OCI-LY1 (cell line): ENCODE measurements around the gene NSF.
"Not testable (repeated sequence)": the region's sequence is repeated elsewhere in the genome, so short reads cannot be mapped to it uniquely, and the experiment has no call there.

ENCODE experiments used
- H2AFZ ChIP-seq: fragments of 200-600 bp; sonication (generic), shearing (Covaris generic); 2 replicates; pipeline ENCODE4 v1.6.0; 2014; ENCODE audit warnings: antibody characterized with exemption, mild to moderate bottlenecking, low read length
- H3F3A ChIP-seq: fragments of 200-600 bp; sonication (generic), shearing (Covaris generic); 2 replicates; pipeline ENCODE4 v1.6.0; 2014; ENCODE audit warnings: mild to moderate bottlenecking, antibody characterized with exemption, low read length, moderate library complexity; ENCODE audit not compliant: insufficient read depth
- H3K27ac ChIP-seq: fragments of 200-600 bp; sonication (generic); 2 replicates; pipeline ENCODE4 v1.5.1; 2014; ENCODE audit warnings: low read length, mixed run types, mild to moderate bottlenecking, low read depth; ENCODE audit not compliant: poor library complexity, severe bottlenecking
- H3K27me3 ChIP-seq: fragments of 200-600 bp; sonication (generic); 2 replicates; pipeline ENCODE4 v1.6.0; 2014; ENCODE audit warnings: antibody characterized with exemption, mild to moderate bottlenecking, low read length, moderate library complexity; ENCODE audit not compliant: insufficient read depth
- H3K36me3 ChIP-seq: fragments of 200-600 bp; sonication (generic); 2 replicates; pipeline ENCODE4 v1.6.1; 2014; ENCODE audit warnings: mild to moderate bottlenecking, antibody characterized with exemption, low read length, moderate library complexity, mixed read lengths; ENCODE audit not compliant: insufficient read depth
- H3K4me1 ChIP-seq: fragments of 200-600 bp; sonication (generic); 2 replicates; pipeline ENCODE4 v1.5.1; 2014; ENCODE audit warnings: mild to moderate bottlenecking, low read length, moderate library complexity; ENCODE audit not compliant: insufficient read depth, severe bottlenecking
- H3K4me2 ChIP-seq: fragments of 200-600 bp; sonication (generic), shearing (Covaris generic); 2 replicates; pipeline ENCODE4 v1.6.1; 2014; ENCODE audit warnings: low read length
- H3K4me3 ChIP-seq: fragments of 200-600 bp; sonication (generic); 2 replicates; pipeline ENCODE4 v1.5.1; 2014; ENCODE audit warnings: low read length, low read depth, mild to moderate bottlenecking, mixed read lengths; ENCODE audit not compliant: poor library complexity, severe bottlenecking
- H3K79me2 ChIP-seq: fragments of 200-600 bp; shearing (Covaris generic); 2 replicates; pipeline ENCODE4 v1.6.1; 2016; ENCODE audit warnings: mixed run types, low read length, mixed read lengths; ENCODE audit not compliant: insufficient read depth
- H3K9ac ChIP-seq: fragments of 200-600 bp; sonication (generic), shearing (Covaris generic); 2 replicates; pipeline ENCODE4 v1.6.1; 2014; ENCODE audit warnings: mild to moderate bottlenecking, low read length, mixed read lengths
- H3K9me2 ChIP-seq: fragments of 200-600 bp; sonication (generic), shearing (Covaris generic); 2 replicates; pipeline ENCODE4 v1.6.1; 2014; ENCODE audit warnings: low read depth, mild to moderate bottlenecking, low read length, mixed read lengths
- H3K9me3 ChIP-seq: fragments of 200-600 bp; shearing (Covaris generic); 2 replicates; pipeline ENCODE4 v1.6.1; 2014; ENCODE audit warnings: low read length, mixed read lengths
- H4K20me1 ChIP-seq: fragments of 200-600 bp; sonication (generic), shearing (Covaris generic); 2 replicates; pipeline ENCODE4 v1.6.0; 2016; ENCODE audit warnings: mild to moderate bottlenecking, low read length; ENCODE audit not compliant: insufficient read depth

Gene NSF

GRCh38 chr17:46632146-46632545 is 41.7 kb downstream of the NSF start:
- not testable (repeated sequence) for H3F3A ChIP-seq, H3K27ac ChIP-seq, H3K4me3 ChIP-seq, H3K79me2 ChIP-seq, H3K9me3 ChIP-seq, H3K9ac ChIP-seq, H4K20me1 ChIP-seq, H3K36me3 ChIP-seq, H2AFZ ChIP-seq, H3K9me2 ChIP-seq, H3K4me1 ChIP-seq, H3K27me3 ChIP-seq, H3K4me2 ChIP-seq

GRCh38 chr17:46634844-46635243 is 44.4 kb downstream of the NSF start:
- not testable (repeated sequence) for H3K27ac ChIP-seq, H2AFZ ChIP-seq, H3K9ac ChIP-seq, H3K4me2 ChIP-seq, H3K36me3 ChIP-seq, H3K79me2 ChIP-seq, H3K9me2 ChIP-seq, H3K4me3 ChIP-seq, H4K20me1 ChIP-seq, H3K4me1 ChIP-seq, H3F3A ChIP-seq, H3K27me3 ChIP-seq, H3K9me3 ChIP-seq

- not testable (repeated sequence) for H3K4me2 ChIP-seq
These were observed 51.6 kb downstream of the NSF start for GRCh38 chr17:46641861-46642656.

DNA sequence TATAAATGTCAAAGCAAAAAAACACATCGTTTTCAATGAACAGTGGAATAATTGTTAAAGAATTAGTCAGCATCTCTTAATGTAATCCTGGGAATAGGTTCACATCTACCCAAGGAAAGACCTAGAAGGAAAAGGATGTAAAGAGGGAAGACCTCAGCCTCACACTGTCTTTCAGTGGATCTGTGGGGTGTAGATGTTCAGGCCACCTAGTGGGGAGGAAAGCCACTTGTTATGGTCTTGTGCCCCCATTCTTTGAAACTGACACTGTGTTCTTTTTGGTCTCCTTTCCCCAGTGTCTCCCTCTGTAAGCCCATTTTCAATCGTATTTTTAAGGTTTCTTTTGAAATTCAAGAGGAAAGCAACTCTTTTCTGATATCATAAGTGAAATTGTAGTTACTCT is 56.8 kb downstream of the NSF start:
- H3K9me2 ChIP-seq, H2AFZ ChIP-seq, H3K9me3 ChIP-seq, H3F3A ChIP-seq, H3K27ac ChIP-seq, H3K4me1 ChIP-seq, H3K4me3 ChIP-seq, H3K79me2 ChIP-seq, H4K20me1 ChIP-seq, H3K4me2 ChIP-seq, H3K9ac ChIP-seq, H3K36me3 ChIP-seq, H3K27me3 ChIP-seq: not testable (repeated sequence)

More at GRCh38 chr17:46641861-46642656, 51.6 kb downstream of the NSF start:
- H3K36me3 ChIP-seq, H2AFZ ChIP-seq, H3K4me1 ChIP-seq, H3F3A ChIP-seq, H3K9me3 ChIP-seq, H4K20me1 ChIP-seq, H3K27ac ChIP-seq, H3K79me2 ChIP-seq, H3K4me3 ChIP-seq, H3K9me2 ChIP-seq, H3K9ac ChIP-seq, H3K27me3 ChIP-seq: not testable (repeated sequence)

DNA sequence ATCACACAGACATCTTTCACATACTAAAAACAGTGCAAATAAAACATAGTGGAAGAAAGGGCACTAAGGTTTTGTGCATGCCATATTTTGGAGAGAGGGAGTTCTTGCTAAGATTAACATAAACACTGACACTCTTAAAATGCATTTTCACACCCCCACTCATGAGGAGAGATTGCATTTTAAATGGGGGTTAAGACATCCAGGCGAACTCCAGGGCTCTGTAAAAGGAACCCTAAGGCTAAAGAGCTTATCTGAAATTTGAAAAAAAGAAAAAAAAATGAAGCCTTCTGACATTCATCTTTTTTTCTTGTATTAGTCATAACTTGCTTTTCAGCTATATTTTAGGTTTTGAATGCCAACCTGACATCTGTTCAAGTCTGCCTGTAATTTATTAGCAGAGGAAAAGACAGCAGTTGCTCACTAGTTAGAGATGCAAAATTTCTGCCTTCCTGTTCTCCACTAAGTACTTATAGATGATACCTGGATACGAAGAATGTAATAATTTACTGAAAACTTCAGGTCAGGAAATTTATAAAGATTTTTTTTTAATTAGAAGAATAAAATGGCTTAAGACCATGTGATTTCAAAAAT is 57.3 kb downstream of the NSF start:
- H3K4me3 ChIP-seq, H3F3A ChIP-seq, H3K27ac ChIP-seq, H4K20me1 ChIP-seq, H3K27me3 ChIP-seq, H3K9me2 ChIP-seq, H3K4me1 ChIP-seq, H2AFZ ChIP-seq, H3K36me3 ChIP-seq, H3K9ac ChIP-seq, H3K79me2 ChIP-seq, H3K4me2 ChIP-seq, H3K9me3 ChIP-seq: not testable (repeated sequence)

DNA sequence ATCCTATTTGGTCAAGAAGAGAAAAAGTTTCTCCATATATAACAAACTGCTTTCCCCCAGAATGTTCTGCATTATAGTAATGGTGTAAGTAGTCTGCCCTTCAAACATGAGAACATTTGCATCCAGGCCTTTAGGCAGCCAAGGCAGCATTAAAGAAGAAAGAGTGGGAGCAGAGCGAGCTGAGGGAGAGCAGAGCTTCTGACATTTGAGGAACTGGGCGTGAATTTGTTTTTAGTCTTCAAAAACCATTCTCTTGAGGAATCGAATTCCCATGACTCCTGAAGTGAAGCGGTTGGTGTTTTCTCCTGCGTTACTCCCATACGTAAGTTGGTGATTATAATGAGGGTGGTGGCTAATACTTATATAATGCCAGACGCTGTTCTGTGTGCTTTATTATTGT is 58.8 kb downstream of the NSF start:
- not testable (repeated sequence) for H3K4me3 ChIP-seq, H3K79me2 ChIP-seq, H3K4me1 ChIP-seq, H3F3A ChIP-seq, H3K9me3 ChIP-seq, H3K27me3 ChIP-seq, H3K9me2 ChIP-seq, H3K36me3 ChIP-seq, H2AFZ ChIP-seq, H3K27ac ChIP-seq, H3K4me2 ChIP-seq, H4K20me1 ChIP-seq, H3K9ac ChIP-seq

- not testable (repeated sequence) for H3K9ac ChIP-seq, H3K4me2 ChIP-seq, H4K20me1 ChIP-seq, H3K36me3 ChIP-seq, H2AFZ ChIP-seq, H3K4me3 ChIP-seq, H3K4me1 ChIP-seq, H3K79me2 ChIP-seq, H3K9me2 ChIP-seq, H3K27me3 ChIP-seq, H3K27ac ChIP-seq, H3K9me3 ChIP-seq, H3F3A ChIP-seq
These were observed 61.7 kb downstream of the NSF start for GRCh38 chr17:46652024-46652643.
